Measurements from ENCODE around the gene SAMD14. TPM values are rescaled to one million over a fixed set of nuclear protein-coding genes. Genes with fewer than 3 reads are reported as not detected.
A peak's percentile ranks its signal among the peaks of the same experiment; 100 is the strongest.

Gene SAMD14
- total RNA-seq, 1 experiment from 2014 or later: 0.07 TPM

DNA sequence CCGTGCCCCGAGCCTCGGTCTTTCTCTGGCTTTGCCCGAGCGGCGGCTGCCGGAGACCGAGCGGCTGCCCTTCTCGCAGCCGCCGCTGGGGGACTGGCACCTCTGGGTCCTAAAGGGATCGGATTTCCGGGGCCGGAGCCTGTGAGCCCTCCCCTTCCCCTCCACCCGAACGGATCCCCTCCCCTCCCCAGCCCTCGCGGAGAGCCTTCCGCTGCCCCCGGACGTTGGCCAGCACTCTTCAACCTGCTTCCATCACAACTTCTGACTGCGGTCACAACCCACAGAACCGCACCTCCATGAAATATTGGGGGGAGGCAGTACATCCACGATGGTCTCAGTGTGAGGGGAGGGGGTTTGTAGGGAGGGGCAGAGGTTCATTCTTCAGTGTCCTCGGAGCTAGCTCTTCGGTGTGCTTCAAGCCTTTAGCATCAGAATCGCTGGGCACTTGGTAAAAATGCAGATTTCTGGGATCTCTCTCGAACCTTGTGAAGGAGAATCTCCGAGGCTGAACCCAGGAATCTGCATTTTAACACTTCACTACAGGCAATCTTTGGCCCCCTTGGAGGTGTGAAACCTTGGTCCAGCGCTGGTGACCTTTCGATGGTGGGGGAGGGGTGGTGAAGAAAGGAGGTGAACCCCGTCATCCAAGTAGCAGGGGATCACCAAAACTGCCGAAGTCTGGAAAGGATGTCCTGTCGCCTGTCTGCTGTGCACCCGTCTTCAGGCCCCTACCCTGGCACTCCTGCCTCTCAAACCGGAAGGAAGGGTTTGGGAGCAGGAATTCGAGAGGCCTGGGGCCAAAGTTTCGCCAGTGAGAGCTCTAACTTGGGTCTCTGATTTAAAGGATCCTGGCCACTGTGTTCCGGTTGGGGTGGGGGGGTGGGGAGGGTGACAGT lies 21.3 kb upstream of the SAMD14 start:
- DNase-seq (ENCODE audit: low read depth): peak; percentile 81
- in situ Hi-C loops (cut with HindIII; ENCODE audit: low pct_unique_long_range_greater_than_20kb, low sequenced_read_pairs): no loop called here

DNA sequence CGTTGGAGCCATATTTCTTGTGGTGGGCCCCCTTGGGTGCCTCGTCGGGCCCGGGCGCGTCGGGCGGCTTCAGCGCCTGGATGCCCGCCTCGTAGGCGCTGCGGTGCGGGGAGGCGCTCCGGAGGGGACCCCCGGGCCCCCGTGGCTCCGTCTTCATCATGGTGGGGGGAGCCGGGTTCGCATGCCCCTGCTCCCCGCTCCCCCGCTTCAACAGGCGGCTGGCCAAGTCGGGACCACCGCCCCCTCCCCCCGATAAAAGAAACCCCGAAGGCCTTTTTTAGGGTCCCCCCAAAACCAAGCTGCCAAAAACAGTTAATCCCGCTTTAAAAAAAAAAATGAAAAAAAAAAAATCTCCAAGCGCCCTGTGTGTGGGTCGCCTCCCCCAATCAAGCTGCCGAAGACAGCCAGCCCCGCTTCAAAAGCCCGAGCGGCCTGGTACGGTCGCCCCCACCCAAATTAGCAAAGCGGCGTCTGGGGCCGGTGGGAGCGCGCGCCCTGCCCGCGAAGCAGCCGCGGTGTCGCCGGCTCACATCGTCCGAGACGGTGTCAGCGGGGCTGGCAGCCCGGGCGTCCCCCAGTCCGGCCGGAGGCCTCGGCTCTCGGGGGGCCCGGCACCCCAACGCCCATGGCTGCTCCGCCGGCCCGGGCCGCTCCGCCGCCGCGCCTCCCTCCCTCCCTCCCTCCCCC lies 20.5 kb upstream of the SAMD14 start, which contains the start of gene PPP1R9B:
Gene PPP1R9B, minus strand, starts transcription at position 324 of the 687 bp plus-strand sequence. Its CDS starts 164 bp downstream, at position 160.
- in situ Hi-C loops (cut with HindIII; ENCODE audit: low pct_unique_long_range_greater_than_20kb, low sequenced_read_pairs): no loop called here
- no peak for DNase-seq (ENCODE audit: low read depth)

DNA sequence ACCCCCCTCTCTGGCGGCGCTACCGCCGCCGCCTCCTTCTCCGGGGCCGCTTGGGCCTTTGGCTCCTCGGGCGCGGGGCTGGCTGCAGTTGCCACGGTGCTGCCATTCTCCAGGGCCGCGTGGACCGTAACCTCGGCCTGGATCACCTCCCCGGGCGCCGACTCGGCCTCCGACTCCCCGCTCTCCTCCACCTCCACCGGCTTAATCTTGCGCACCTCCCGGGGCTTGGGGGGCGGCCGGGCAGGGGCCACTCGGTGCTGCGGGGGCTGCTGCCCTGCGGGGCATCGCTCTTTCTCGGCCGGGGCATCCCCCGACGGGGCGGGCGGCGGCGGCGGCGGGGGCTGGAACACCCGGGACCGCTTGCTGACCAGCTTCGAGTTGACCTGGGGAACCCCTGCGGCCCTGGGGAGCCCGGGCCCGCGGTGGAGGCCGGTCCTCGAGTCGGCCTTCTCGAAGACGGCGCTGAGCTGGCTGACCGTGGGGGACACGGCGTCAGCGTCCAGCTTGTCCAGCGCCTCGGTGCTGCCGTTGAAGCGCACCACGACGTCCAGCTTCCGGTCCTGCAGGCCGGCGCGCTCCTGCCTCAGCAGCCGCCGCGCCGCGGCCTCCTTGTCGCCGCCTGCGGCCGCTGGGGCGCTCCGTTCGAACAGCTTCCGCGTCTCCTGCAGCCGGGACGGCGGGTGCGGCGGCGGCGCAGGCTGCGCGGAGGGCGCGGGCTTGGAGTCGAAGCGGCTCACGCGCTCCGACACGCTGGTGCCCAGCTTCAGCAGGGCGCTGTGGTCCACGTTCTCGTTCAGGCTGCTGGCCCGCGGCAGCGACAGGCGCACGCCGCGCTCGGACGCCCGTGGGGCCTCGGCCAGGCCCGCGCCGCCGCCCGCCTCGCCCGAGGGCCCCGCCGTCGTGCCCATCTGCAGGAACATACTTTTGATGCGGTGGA lies 19.7 kb upstream of the SAMD14 start:
- peak; percentile 60 for DNase-seq (ENCODE audit: low read depth)
- in situ Hi-C loops (cut with HindIII; ENCODE audit: low pct_unique_long_range_greater_than_20kb, low sequenced_read_pairs): no loop called here

DNA sequence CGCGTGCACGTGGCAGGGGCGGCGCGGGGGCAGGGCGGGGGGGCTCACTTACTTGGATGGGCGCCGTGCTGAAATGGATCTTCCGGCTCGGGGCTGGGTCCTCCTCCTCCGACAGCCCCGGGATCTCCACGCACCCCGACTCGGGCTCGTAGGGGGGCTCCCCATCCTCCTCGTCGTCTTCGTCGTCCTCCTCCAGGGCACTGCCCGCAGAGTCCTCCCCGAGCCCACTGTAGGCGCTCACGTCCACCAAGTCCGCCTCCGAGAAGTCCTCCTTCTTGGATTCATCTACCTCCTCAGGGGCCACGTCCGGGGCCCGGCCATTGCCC lies 19.1 kb upstream of the SAMD14 start:
- DNase-seq (ENCODE audit: low read depth): no peak
- in situ Hi-C loops (cut with HindIII; ENCODE audit: low pct_unique_long_range_greater_than_20kb, low sequenced_read_pairs): no loop called here

DNA sequence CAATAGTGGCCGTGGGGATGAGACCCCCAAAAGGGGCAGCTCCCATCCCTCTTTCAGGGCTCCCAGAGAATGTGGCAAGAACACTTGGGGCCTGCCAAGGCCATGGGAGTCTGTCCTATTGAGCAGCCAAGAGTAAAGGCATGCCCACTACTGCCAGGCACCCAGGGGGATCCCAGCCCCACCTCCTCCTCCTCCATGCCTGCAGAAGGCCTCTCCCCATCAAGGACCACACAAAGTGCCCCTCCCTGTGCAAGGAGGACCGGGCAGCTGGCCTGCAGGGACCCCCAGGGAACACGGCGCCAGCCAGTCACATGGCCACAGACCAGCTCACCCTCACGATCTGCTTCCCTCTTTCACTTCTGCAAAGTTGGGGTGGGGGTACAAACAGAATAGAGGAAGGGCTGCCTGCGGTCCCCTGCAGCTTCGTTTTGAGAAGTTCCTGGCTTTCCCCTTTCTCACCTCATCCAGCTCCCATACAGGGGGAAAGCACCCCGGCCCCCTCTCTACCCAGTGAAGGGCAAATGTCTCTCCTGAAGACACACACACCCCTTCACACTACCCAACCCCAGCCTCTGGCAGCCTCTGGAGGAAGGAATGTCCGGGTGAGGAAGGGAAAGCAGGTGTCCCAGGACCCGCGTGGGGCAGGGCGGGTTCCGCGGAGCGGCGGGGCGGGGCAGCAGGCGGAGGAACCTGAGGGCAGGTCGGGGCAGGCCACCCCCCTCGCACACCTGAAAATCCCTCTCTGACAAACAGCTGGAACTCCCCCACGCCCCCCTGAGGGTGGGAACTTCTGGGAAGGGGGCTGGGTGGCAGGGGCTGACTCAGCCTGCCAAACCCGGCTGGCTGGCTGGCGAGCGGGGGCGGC lies 18.5 kb upstream of the SAMD14 start:
- DNase-seq (ENCODE audit: low read depth): no peak
- in situ Hi-C loops (cut with HindIII; ENCODE audit: low pct_unique_long_range_greater_than_20kb, low sequenced_read_pairs): no loop called here

DNA sequence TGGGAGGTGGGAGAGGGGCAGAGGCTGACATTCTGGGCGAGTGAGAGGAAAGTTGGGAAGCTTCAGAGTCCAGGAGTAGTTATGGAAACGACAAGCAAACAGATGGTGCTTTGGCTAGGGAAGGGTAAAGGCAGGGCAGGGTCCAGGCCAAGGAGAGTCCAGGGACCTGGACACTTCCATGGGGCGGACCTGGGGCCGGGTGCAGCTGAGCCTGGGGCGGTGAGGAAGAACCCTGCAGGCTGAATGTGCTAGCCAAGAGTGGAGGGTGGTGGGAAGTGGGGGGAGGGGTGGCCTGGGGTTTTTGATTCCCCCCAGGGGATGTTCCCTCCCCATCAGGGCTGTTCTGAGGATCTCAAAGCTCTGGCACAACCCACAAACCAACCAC lies 17.9 kb upstream of the SAMD14 start:
- in situ Hi-C loops (cut with HindIII; ENCODE audit: low pct_unique_long_range_greater_than_20kb, low sequenced_read_pairs): no loop called here
- DNase-seq (ENCODE audit: low read depth): no peak

DNA sequence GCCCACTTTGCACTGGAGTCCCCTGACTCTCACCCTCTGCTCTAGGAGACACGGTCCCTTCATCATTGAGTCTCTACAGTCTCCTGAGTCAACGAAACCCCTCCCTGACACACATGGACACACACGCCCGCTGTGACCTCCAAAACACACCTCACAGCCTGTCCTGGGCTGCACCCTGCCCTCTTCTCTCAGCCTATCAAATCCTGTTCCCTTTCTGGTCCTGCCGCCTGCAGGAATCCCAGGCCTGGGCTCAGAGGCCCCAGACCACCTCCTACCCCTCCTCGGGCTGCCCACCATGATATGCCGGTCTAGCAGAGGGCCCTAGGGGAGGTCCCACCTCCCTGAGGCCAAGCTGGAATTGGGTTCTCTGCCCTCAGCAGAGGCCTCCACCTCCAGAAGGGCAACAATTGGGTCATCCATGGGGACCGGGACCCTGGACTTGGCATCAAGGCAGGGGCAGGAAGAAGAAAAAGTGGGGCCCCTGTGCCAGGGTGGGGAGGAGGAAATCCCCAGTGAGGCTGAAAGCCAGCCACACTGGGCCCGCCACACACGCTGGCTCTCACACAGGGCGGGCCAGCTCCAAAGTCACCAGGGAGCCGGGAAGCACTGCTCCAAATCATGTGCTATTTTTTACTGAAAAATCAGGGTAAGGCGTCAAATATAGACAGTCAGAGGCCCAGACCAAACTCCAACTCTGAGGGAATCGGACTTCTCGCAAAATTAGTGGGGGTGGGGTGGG lies 17.1 kb upstream of the SAMD14 start:
- in situ Hi-C loops (cut with HindIII; ENCODE audit: low pct_unique_long_range_greater_than_20kb, low sequenced_read_pairs): no loop called here
- DNase-seq (ENCODE audit: low read depth): no peak

DNA sequence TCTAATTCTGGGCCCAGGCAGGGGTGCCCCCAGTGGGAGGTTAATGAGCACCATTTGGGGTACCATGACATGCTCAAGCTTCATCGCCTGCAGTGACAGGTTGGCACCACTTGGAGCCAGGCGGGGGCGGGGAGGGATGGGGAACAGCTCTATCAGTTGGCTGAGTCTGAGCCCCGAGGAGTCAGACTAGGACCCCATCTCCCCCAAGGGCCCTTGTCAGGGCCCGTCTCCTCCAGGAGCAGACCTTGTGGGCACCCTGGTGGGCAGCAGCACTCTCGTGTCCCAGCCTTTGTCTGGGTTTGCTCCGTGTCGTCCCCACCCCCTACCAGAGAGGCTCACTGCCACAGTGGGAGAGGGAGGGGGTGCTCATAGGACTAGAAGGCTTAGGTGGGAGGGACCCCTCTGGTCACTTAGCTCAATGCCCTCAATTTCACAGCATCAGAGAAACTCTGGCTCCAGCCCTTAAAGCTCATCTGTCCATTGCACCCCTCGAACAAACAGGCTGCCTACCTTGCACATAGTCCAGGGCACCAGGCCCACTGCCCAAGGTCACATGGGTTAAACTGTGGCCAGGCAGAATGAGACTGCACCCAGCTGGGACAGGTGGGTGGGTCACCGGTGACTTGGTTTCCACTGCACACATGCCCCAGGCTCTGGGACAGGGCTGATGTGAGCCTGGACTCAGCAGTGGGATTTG lies 16.4 kb upstream of the SAMD14 start:
- no peak for DNase-seq (ENCODE audit: low read depth)
- in situ Hi-C loops (cut with HindIII; ENCODE audit: low pct_unique_long_range_greater_than_20kb, low sequenced_read_pairs): no loop called here

DNA sequence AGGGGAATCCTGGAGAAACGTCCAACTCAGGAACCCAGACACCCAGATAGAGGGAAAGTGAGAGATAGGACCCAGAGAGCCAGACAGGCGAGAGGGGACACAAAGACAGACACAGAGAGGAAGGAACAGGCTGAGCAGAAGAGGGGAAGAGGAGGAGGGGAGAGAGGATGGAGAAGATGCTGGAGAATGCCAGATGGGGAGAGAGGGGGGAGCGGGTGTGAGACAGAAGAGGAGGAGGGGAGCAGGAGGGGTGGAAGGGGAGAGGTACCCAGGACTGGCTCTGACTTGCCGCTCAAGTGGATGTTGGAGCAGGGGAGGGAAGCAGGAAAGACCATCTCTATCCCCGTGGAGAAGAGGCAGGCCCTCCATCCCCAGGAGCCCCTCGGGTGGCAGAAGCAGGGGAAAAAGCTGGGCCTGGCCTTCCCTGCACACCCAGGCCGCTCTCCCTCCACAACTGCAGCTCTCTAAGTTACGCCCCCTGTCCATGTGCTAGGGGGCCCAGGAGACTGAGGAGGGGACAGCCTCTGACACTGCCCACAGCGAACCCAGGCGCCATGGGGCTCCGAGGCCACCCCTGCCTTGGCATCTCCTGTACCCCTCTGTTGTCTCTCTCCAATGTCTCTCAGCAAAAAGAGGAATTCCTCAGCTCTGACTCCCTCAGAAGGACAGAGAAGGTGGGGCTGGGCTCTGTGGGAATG lies 15.7 kb upstream of the SAMD14 start:
- in situ Hi-C loops (cut with HindIII; ENCODE audit: low pct_unique_long_range_greater_than_20kb, low sequenced_read_pairs): no loop called here
- DNase-seq (ENCODE audit: low read depth): no peak

DNA sequence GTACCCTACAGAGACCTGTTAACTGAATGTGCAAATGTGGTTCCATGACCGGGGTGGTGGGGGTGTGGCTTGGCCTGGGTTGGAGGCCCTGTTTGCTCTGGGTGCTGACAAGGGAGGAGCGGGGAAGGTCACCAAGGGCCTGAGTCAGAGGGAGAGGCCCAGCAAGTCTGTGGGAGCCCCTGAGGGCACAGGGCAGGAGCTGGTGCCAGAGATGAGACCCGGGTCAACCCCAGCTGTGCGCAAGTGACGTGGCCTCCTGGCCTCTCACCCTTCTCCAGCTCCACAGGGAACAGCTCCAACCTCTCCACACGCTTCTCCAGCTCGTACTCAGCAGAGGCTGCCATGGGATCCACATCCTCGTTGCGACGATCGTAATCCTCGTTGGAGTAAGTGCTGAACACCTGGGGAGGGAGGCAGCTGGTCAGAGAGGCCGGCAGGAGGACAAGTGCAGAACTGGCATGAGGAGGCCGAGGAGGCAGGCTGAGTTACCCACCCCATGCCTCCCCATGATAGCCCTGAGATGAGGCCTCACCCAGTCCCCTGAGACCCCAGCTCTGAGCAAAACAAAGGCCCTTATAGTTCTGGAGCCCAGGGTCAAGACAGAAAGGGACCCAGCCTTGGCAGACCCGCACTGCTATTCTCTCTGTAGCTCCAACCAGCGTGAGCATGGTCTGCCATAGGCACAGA lies 15.0 kb upstream of the SAMD14 start:
- in situ Hi-C loops (cut with HindIII; ENCODE audit: low pct_unique_long_range_greater_than_20kb, low sequenced_read_pairs): no loop called here

DNA sequence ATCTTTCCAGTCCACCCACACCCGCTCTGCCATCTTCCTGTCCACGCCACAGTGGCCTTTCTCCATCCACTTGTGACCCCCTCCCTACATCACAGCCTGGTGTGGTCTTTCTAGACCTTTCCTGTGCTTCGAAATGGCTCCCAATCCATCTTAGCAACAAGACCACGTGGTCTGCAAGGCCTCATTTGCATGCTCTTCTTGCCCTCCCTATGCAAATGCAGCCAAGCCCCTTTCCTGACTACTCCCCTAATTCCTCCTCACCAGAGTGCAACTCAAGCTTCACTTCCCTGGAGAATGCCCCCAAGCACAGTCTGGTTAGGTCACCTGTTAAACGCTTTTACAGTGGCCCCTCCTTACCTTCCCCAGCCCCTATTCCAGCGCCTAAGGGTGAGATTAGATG lies 14.4 kb upstream of the SAMD14 start:
- no peak for DNase-seq (ENCODE audit: low read depth)

More for the DNA sequence above, 15.0 kb upstream of the SAMD14 start:
- no peak for DNase-seq (ENCODE audit: low read depth)

DNA sequence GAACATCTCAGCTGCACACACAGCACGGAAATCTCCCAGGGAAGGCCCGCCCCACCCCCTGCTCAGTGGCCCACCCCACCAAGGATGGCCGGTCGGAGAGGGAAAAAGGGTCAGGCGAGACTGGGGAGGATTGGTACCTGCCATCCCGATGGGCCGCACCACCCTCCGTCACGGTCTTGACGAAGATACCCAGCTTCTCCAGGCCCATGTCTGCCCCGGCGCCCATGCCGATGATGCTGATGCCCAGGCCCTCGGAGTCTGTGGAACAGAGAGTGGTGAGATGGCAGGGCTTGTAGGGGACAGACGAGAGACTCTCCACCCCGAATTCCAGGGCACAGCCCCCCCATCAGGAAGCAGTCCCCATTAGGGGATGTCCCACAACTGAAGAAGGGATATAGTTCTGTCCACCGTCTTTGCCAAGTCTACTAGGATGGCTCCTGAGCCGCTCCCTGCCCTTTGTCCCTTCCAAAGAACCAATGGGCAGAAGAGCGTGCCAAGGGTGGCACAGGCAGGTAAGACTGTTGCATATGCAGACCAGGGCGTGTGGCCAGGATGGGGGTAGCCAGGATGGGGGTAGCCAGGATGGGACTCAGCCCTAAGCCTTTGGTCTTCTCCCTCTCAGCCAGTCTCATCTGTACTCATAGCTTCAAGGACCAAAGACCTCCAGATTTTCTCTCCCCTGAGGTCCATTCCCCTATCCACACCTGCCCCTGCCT lies 13.7 kb upstream of the SAMD14 start:
- DNase-seq (ENCODE audit: low read depth): no peak
- in situ Hi-C loops (cut with HindIII; ENCODE audit: low pct_unique_long_range_greater_than_20kb, low sequenced_read_pairs): no loop called here

More for the DNA sequence above, 14.4 kb upstream of the SAMD14 start:
- in situ Hi-C loops (cut with HindIII; ENCODE audit: low pct_unique_long_range_greater_than_20kb, low sequenced_read_pairs): no loop called here

DNA sequence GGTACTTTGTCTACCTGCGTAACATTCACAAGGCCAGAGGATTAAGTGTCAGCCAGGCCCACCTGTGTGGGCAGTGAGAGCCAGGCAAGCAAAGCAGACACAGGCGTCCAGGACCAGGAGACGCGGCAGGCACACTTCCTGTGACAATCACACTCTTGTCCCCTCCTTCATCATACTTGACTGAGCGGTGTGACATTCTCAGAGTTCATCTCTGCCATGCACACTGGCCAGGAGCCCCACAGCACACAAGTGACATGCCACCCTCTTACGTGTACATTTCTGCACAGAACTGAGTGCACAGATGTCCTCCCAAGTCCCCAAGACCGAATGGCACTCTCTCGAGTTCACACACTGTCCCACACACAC lies 11.8 kb upstream of the SAMD14 start:
- no peak for DNase-seq (ENCODE audit: low read depth)
- in situ Hi-C loops (cut with HindIII; ENCODE audit: low pct_unique_long_range_greater_than_20kb, low sequenced_read_pairs): no loop called here

DNA sequence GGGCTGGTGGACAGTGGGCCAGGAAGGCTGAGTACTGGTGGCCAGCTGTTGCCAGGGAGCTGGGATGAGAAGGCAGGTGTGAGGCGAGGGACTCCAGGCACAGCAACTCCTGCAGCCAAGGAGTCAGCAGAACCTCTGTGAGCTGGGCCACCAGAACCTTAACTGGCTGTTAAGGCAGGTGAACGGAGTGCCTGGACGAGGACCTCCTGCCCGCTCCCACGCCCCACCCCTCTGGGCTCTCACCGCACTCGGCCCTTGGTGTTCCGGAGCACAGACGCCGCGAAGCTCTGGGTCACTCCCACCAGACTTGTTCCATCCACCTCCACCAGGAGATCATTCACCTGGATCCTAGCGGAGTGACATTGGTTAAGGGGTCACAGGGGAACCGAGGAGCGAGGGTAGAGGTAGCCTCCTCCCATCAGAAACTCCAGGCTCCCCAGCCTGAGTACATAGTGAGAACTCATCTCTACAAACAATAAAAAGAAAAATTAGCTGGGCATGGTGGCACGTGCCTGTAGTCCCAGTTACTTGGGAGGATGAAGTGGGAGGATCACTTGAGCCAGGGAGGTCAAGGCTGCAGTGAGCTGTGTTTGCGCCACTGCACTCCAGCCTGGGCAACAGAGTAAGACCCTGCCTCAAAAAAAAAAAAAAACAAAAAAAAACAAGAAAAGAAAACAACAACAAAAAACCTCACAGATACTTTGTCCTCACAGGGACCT lies 11.2 kb upstream of the SAMD14 start:
- no peak for DNase-seq (ENCODE audit: low read depth)
- in situ Hi-C loops (cut with HindIII; ENCODE audit: low pct_unique_long_range_greater_than_20kb, low sequenced_read_pairs): no loop called here

Measured in Caki2 (cell line).